CD4-positive, alpha-beta T cell (primary cell): Measurements from ENCODE around the gene GPR35. TPM values are rescaled to one million over a fixed set of nuclear protein-coding genes. Genes with fewer than 3 reads are reported as not detected.

ENCODE experiments used
- ATAC-seq: fragments of 200-7000 bp; cut with Tn5 transposase; one replicate; pipeline ENCODE4 v1.10.0; 2022; ENCODE audit warnings: mild to moderate bottlenecking; ENCODE audit not compliant: poor library complexity
- CTCF ChIA-PET: fragments of 350-600 bp; sonication (Branson Sonifier 250); formaldehyde crosslinking; loops from one replicate; lab custom pipeline; 2021; ENCODE audit warnings: antibody characterized with exemption, inconsistent platforms; lab: Charles Lee
- POLR2A ChIA-PET: fragments of 350-600 bp; sonication (Branson Sonifier 250); formaldehyde crosslinking; loops from one replicate; lab custom pipeline; 2021; ENCODE audit warnings: antibody characterized with exemption, inconsistent platforms; lab: Charles Lee
- DNase-seq, 14 experiments: peaks; one replicate each; pipeline ENCODE4 v3.0.0-alpha.2; 2013 to 2020; ENCODE audit warnings: mixed read lengths in 2 of 14
- H3K27ac ChIP-seq, 2 donors: one replicate each; pipeline versions ENCODE4 v1.5.1 to v1.7.0; 2013; ENCODE audit warnings: low read length in 2 of 2, low read depth in 1 of 2, mild to moderate bottlenecking in 1 of 2
- H3K27me3 ChIP-seq, 2 experiments: 1 replicate in 1 of 2; 2 replicates in 1 of 2; pipeline versions ENCODE4 v1.6.1 to v1.7.0; 2013; ENCODE audit warnings: low read length in 2 of 2, control low read depth in 1 of 2, mild to moderate bottlenecking in 1 of 2, moderate library complexity in 1 of 2; ENCODE audit not compliant: insufficient read depth in 2 of 2, control insufficient read depth in 1 of 2
- H3K36me3 ChIP-seq: one replicate; pipeline ENCODE4 v1.6.1; 2013; ENCODE audit warnings: low read length, control low read depth; ENCODE audit not compliant: insufficient read depth
- H3K4me1 ChIP-seq: one replicate; pipeline ENCODE4 v1.6.1; 2013; ENCODE audit warnings: low read length, control low read depth; ENCODE audit not compliant: insufficient read depth
- H3K4me3 ChIP-seq: one replicate; pipeline ENCODE4 v1.5.1; 2013; ENCODE audit warnings: mild to moderate bottlenecking, low read length, moderate library complexity
- H3K9me3 ChIP-seq, 2 experiments: 1 replicate in 1 of 2; 2 replicates in 1 of 2; pipeline versions ENCODE4 v1.6.1 to v1.7.0; 2013; ENCODE audit warnings: low read length in 2 of 2, mild to moderate bottlenecking in 2 of 2, control low read depth in 1 of 2, moderate library complexity in 1 of 2; ENCODE audit not compliant: control insufficient read depth in 1 of 2, insufficient read depth in 1 of 2
- H3K27ac Mint-ChIP-seq: one replicate; pipeline ENCODE4 v1.8.0; 2020; ENCODE audit warnings: mixed read lengths
- H3K27me3 Mint-ChIP-seq: one replicate; pipeline ENCODE4 v1.8.0; 2021; ENCODE audit warnings: mixed read lengths
- H3K36me3 Mint-ChIP-seq: one replicate; pipeline ENCODE4 v1.8.0; 2021; ENCODE audit warnings: low read depth, mixed read lengths
- H3K4me1 Mint-ChIP-seq: one replicate; pipeline ENCODE4 v1.8.0; 2021; ENCODE audit warnings: low read depth, mixed read lengths
- H3K4me3 Mint-ChIP-seq: one replicate; pipeline ENCODE4 v1.8.0; 2020; ENCODE audit warnings: mild to moderate bottlenecking, mixed read lengths
- H3K9me3 Mint-ChIP-seq: one replicate; pipeline ENCODE4 v1.8.0; 2020; ENCODE audit warnings: mixed read lengths
- CTCF ChIP-seq: fragments of 200-600 bp; IDR thresholded peaks from one replicate; pipeline ENCODE4 v1.8.0; 2022; ENCODE audit warnings: antibody characterized with exemption, mild to moderate bottlenecking
- intact Hi-C, 2 experiments: fragments of 100-400 bp; cut with DNase I in 1 of 2; cut with micrococcal nuclease in 1 of 2; formaldehyde crosslinking; loops; one replicate each; pipeline versions ENCODE4 v1.15.1 to v1.9.0; 2023 to 2025; cut with DNase I, micrococcal nuclease
- total RNA-seq, 174 experiments: library from RNA in 2 of 174; stranded (reverse) in 2 of 174; gene quantifications; one replicate each; pipeline ENCODE4 v1.2.3 and lab custom pipeline; 2021 to 2026

The GPR35 gene
- total RNA-seq, 2 experiments from 2014 or later: 7.1 to 7.2 TPM

GRCh38 chr2:240586919-240587800, 38.1 kb upstream of the GPR35 start:
- H3K9me3 ChIP-seq: no peaks in the 10 kb centered on the region
- Mint-ChIP-seq H3K27ac (peak overlapping the region; percentile 90), H3K9me3 (no peaks in the 10 kb centered on the region), H3K4me1 (peaks cover 48% of the 10 kb centered on the region), H3K27me3 (no peaks in the 10 kb centered on the region), H3K36me3 (peaks cover 48% of the 10 kb centered on the region), H3K4me3 (peak overlapping the region; percentile 97)
- H3K27me3 ChIP-seq: no peaks in the 10 kb centered on the region
- peak overlapping the region; percentile 65 for H3K4me3 ChIP-seq
- POLR2A ChIA-PET: interaction anchor here (0.6 to 6.1 kb wide), 14 partner anchors 10 to 1099 kb away, joined by 3 to 224 read pairs (median 6); partner anchors contain the start of genes DTYMK, DUSP28, GPC1 and GPR35
- TF ChIP-seq CTCF: no peak
- H3K4me1 ChIP-seq: peaks cover 52% of the 10 kb centered on the region
- peak overlapping the region; percentile 45 to 90 for H3K27ac ChIP-seq
- ATAC-seq (peak; percentile 39), DNase-seq (peak; percentile 28 to 82 (median 55))
- CTCF ChIA-PET: interaction anchor here (0.6 to 3.6 kb wide), 6 partner anchors 21 to 654 kb away, joined by 3 to 40 read pairs (median 10); partner anchors contain the start of genes DUSP28 and RNPEPL1
- intact Hi-C loops: loop anchor here (1.0 to 10.0 kb wide), 12 partner anchors 21 to 1100 kb away; partner anchors contain the start of genes ATG4B (in 1 of the 2), DTYMK (in 1 of the 2), GPC1 (in 1 of the 2) and MTERF4 (in 1 of the 2)
- H3K36me3 ChIP-seq: peaks cover 32% of the 10 kb centered on the region

GRCh38 chr2:240588006-240588655, 37.1 kb upstream of the GPR35 start:
- Mint-ChIP-seq H3K9me3 (no peaks in the 10 kb centered on the region), H3K36me3 (peaks cover 48% of the 10 kb centered on the region), H3K4me3 (peak overlapping the region; percentile 97), H3K27me3 (no peaks in the 10 kb centered on the region), H3K4me1 (peaks cover 41% of the 10 kb centered on the region), H3K27ac (peak overlapping the region; percentile 90)
- Histone ChIP-seq H3K27me3 (no peaks in the 10 kb centered on the region), H3K9me3 (no peaks in the 10 kb centered on the region), H3K4me1 (peaks cover 52% of the 10 kb centered on the region), H3K36me3 (peaks cover 40% of the 10 kb centered on the region), H3K4me3 (peak overlapping the region; percentile 65), H3K27ac (no peak overlapping the region)
- intact Hi-C loops: loop anchor here in 1 of 2 experiments (5.0 to 10.0 kb wide), 7 partner anchors 151 to 1099 kb away; partner anchors contain the start of genes ATG4B, DTYMK, GPC1 and MTERF4
- ATAC-seq (no peak), DNase-seq (no peak)
- ChIA-PET CTCF (interaction anchor here (1.3 to 3.6 kb wide), 5 partner anchors 8 to 74 kb away, joined by 3 to 40 read pairs (median 10); partner anchors contain the start of gene RNPEPL1), POLR2A (interaction anchor here (3.0 to 6.1 kb wide), 3 partner anchors 11 to 27 kb away, joined by 16 to 224 read pairs (median 104); partner anchors contain the start of genes DUSP28 and RNPEPL1)
- TF ChIP-seq CTCF: no peak

- H3K9me3 Mint-ChIP-seq: no peaks in the 10 kb centered on the region
- CTCF ChIA-PET: interaction anchor here (1.3 to 3.6 kb wide), 3 partner anchors 9 to 75 kb away, joined by 3 to 22 read pairs (median 6); partner anchors contain the start of gene RNPEPL1
- H3K4me1 Mint-ChIP-seq: peaks cover 41% of the 10 kb centered on the region
Measured at GRCh38 chr2:240588669-240589068, 36.6 kb upstream of the GPR35 start.

More at GRCh38 chr2:240588669-240589068, 36.6 kb upstream of the GPR35 start:
- H3K4me1 ChIP-seq: peaks cover 48% of the 10 kb centered on the region
- H3K4me3 Mint-ChIP-seq: peak overlapping the region; percentile 97
- intact Hi-C loops: loop anchor here in 1 of 2 experiments (5.0 to 10.0 kb wide), 7 partner anchors 151 to 1099 kb away; partner anchors contain the start of genes ATG4B, DTYMK, GPC1 and MTERF4
- H3K36me3 Mint-ChIP-seq: peaks cover 48% of the 10 kb centered on the region
- TF ChIP-seq CTCF: no peak
- no peak overlapping the region for H3K27ac ChIP-seq
- H3K4me3 ChIP-seq: no peak overlapping the region
- no peaks in the 10 kb centered on the region for H3K9me3 ChIP-seq
- H3K27ac Mint-ChIP-seq: peak overlapping the region; percentile 90
- no peaks in the 10 kb centered on the region for H3K27me3 Mint-ChIP-seq
- ATAC-seq: no peak
- no peak for DNase-seq
- peaks cover 44% of the 10 kb centered on the region for H3K36me3 ChIP-seq
- POLR2A ChIA-PET: interaction anchor here (0.9 to 6.1 kb wide), 3 partner anchors 9 to 28 kb away, joined by 4 to 224 read pairs (median 104); partner anchors contain the start of genes DUSP28 and RNPEPL1
- no peaks in the 10 kb centered on the region for H3K27me3 ChIP-seq
